Gastrocnemius medialis (tissue), 4 donors: ENCODE data around the gene L1CAM. TPM values are rescaled to one million over a fixed set of nuclear protein-coding genes. Genes with fewer than 3 reads are reported as not detected.

ENCODE experiments used
- ATAC-seq, 2 donors: fragments of 150-250 bp; one replicate each; pipeline ENCODE4 v1.9.1; 2016
- DNase-seq, 2 donors: peaks; one replicate each; pipeline ENCODE4 v3.0.0-alpha.2; 2019
- H3K27ac ChIP-seq, 4 donors: fragments of 200-600 bp; sonication (generic); 1 replicate in 1 of 4; 2 replicates in 3 of 4; pipeline ENCODE4 v1.5.1; 2016 to 2018; ENCODE audit warnings: mild to moderate bottlenecking in 2 of 4, moderate library complexity in 1 of 4
- H3K27me3 ChIP-seq, 3 donors: fragments of 200-600 bp; sonication (generic) in 2 of 3; 1 replicate in 1 of 3; 2 replicates in 2 of 3; pipeline versions ENCODE4 v1.5.1 to v1.6.0; 2016 to 2019; ENCODE audit warnings: mild to moderate bottlenecking in 1 of 3, moderate library complexity in 1 of 3
- H3K36me3 ChIP-seq, 2 donors: fragments of 200-600 bp; sonication (generic) in 1 of 2; one replicate each; pipeline ENCODE4 v1.5.1; 2017 to 2018
- H3K4me1 ChIP-seq, 2 donors: fragments of 200-600 bp; sonication (generic) in 1 of 2; one replicate each; pipeline ENCODE4 v1.5.1; 2016 to 2017; ENCODE audit warnings: mild to moderate bottlenecking in 2 of 2
- H3K4me3 ChIP-seq, 4 donors: fragments of 200-600 bp; sonication (generic) in 3 of 4; 1 replicate in 1 of 4; 2 replicates in 3 of 4; pipeline ENCODE4 v1.5.1; 2016 to 2019; ENCODE audit warnings: mild to moderate bottlenecking in 2 of 4
- H3K9me3 ChIP-seq, 3 donors: fragments of 200-600 bp; sonication (generic) in 2 of 3; 1 replicate in 1 of 3; 2 replicates in 2 of 3; pipeline ENCODE4 v1.5.1; 2016 to 2019
- CTCF ChIP-seq, 5 experiments: fragments of 450-650 bp in 3 of 5; fragments of 200-600 bp in 2 of 5; sonication (generic) in 2 of 5; IDR thresholded peaks in 4 of 5; conservative IDR thresholded peaks in 1 of 5; 1 replicate in 4 of 5; 2 replicates in 1 of 5; pipeline ENCODE4 v1.5.1; 2016 to 2019; ENCODE audit warnings: antibody characterized with exemption in 5 of 5, mild to moderate bottlenecking in 3 of 5, moderate library complexity in 3 of 5
- POLR2A ChIP-seq, 2 donors: fragments of 450-650 bp; IDR thresholded peaks; one replicate each; pipeline ENCODE4 v1.6.1; 2017; ENCODE audit warnings: antibody characterized with exemption in 2 of 2, mild to moderate bottlenecking in 2 of 2, moderate library complexity in 2 of 2
- in situ Hi-C, 4 donors: fragments of 200-750 bp; cut with MboI; loops; one replicate each; pipeline versions ENCODE4 v1.15.0 to v1.8.0; 2017; ENCODE audit warnings: low sequenced_read_pairs in 4 of 4
- intact Hi-C: fragments of 100-400 bp; cut with DNase I; formaldehyde crosslinking; loops from one replicate; pipeline ENCODE4 v1.15.1; 2023; ENCODE audit warnings: low total_unique reads
- total RNA-seq, 4 donors: library from RNA; depleted of rRNA; stranded (reverse); fragments of >200 nt; gene quantifications; one replicate each; pipeline versions ENCODE4 v1.1.0 to v1.2.3, GENCODE V29; 2016

The L1CAM gene
- total RNA-seq, 4 donors from 2014 or later: 0.05 to 0.62 (median 0.48) TPM

DNA sequence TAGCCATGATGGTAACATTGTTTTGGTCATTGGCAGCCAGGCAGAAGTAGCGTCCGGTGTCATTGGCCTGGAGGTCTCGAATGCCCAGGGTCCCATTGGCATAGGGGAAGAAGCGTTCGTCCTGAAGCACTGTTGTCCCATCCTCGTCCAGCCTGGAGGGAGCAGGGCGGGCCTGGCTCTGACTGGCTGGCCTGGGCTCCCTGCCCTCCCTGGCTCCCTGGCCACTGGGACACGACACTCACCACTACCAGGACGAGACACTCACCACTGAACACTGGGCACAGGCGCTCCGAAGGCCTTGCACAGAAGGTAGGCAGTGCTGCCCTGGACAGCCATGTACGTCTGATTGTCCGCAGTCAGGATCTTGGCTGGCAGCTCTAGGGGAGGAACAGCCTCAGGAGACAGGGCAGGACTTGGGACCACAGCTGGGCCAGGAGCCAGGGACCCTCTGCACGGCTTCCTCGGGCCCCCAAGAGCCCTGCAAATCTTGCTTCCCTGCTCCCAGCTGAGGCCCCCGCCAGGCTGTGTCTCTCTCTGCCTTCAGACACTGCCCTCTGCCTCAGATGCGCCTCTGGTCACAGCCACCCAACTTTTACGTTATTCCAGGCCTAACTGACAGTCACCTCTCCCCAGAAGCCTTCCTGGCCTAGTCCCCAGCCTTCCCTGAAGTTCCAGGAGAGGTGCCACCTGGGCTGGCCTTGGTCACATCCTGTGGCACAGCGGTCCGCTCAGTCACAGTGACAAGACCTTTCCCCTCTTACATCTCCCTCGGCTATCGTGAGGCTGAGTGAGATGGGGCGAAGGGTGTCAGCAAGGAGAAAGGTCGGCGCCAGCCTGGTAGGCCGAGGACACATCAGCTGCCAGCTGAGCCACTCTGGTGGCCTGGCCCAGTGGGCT lies 17.1 kb downstream of the L1CAM start:
- no peaks in the 10 kb centered on the region for H3K36me3 ChIP-seq
- in situ Hi-C loops: no loop called here
- H3K9me3 ChIP-seq: no peaks in the 10 kb centered on the region
- ATAC-seq: no peak
- H3K4me3 ChIP-seq: no peak overlapping the region
- intact Hi-C loops: no loop called here
- no peak for DNase-seq
- H3K27ac ChIP-seq: no peak overlapping the region
- no peaks in the 10 kb centered on the region for H3K4me1 ChIP-seq
- TF ChIP-seq CTCF (IDR thresholded peaks at IDR 0.05 in 4 of 5, conservative IDR thresholded peaks at IDR 0.05 in 1 of 5) (no peak), POLR2A (IDR thresholded peaks at IDR 0.05) (no peak)
- no peaks in the 10 kb centered on the region for H3K27me3 ChIP-seq

GRCh38 chrX:153867671-153868070 lies 18.3 kb downstream of the L1CAM start:
- no peaks in the 10 kb centered on the region for H3K36me3 ChIP-seq
- TF ChIP-seq CTCF (IDR thresholded peaks at IDR 0.05 in 4 of 5, conservative IDR thresholded peaks at IDR 0.05 in 1 of 5) (no peak), POLR2A (IDR thresholded peaks at IDR 0.05) (no peak)
- no peaks in the 10 kb centered on the region for H3K4me1 ChIP-seq
- DNase-seq (no peak), ATAC-seq (no peak)
- no peak overlapping the region for H3K4me3 ChIP-seq
- intact Hi-C loops (no loop called here), in situ Hi-C loops (no loop called here)
- H3K27me3 ChIP-seq: no peaks in the 10 kb centered on the region
- no peaks in the 10 kb centered on the region for H3K9me3 ChIP-seq
- H3K27ac ChIP-seq: no peak overlapping the region

DNA sequence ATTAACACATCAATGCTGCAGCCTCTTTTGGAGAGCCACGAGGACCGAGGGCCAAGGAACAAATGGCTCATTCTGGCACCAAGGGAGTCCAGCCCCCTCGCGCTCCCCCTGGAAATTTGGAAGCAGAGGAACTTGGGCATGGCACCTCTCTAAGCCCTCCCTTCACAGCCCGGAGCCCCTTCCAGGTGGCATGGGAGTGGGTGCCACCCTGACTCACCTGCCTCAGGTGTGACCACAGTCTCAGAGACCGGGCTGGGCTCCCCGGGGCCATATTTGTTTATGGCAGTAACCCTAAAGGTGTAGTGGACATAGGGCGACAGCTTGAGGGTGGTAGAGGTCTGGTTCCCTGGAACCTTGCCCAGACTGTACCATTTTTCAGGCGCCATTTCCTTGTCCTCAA lies 18.8 kb downstream of the L1CAM start:
- no peak for TF ChIP-seq CTCF (IDR thresholded peaks at IDR 0.05 in 4 of 5, conservative IDR thresholded peaks at IDR 0.05 in 1 of 5)
- no peak for TF ChIP-seq POLR2A (IDR thresholded peaks at IDR 0.05)
- no peaks in the 10 kb centered on the region for H3K4me1 ChIP-seq
- no peaks in the 10 kb centered on the region for H3K9me3 ChIP-seq
- in situ Hi-C loops: no loop called here
- no peak overlapping the region for H3K27ac ChIP-seq
- H3K27me3 ChIP-seq: no peaks in the 10 kb centered on the region
- no peak overlapping the region for H3K4me3 ChIP-seq
- DNase-seq (no peak), ATAC-seq (no peak)
- H3K36me3 ChIP-seq: no peaks in the 10 kb centered on the region
- intact Hi-C loops: no loop called here

DNA sequence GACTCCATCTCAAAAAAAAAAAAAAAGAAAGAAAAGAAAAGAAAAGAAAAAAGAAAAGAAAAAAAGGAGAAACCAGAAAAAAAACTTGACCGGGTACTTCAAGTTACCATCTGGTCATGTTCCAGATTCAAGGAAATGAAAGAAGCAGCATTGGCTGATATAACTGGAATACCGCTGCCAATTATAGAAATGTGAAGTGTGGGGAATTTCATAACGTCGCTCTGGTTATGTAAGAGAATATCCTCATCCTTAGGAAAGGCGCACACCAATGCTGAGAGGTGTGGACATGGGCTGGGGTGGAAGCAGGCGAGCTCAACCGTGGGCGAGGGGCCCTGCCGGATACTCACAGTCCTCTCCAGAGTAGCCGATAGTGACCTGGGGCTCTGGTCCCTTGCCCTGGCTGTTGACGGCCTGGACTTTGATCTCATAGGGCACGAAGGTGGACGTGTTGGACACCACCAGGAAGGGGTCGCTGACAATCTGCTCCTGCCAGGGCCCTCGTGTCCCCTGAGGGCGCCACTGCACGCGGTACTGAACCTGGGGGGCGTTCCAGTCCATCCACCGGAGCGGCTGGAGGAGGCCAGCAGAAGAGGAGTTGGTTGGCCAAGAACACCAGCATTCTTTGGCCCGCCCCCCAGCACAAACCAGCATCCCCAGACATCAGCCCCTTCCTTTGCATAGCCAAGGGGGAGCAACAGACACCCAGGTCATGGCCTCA lies 19.5 kb downstream of the L1CAM start:
- no peak overlapping the region for H3K4me3 ChIP-seq
- in situ Hi-C loops (no loop called here), intact Hi-C loops (no loop called here)
- no peaks in the 10 kb centered on the region for H3K27me3 ChIP-seq
- no peak for DNase-seq
- no peaks in the 10 kb centered on the region for H3K4me1 ChIP-seq
- TF ChIP-seq POLR2A (IDR thresholded peaks at IDR 0.05) (no peak), CTCF (IDR thresholded peaks at IDR 0.05 in 4 of 5, conservative IDR thresholded peaks at IDR 0.05 in 1 of 5) (no peak)
- H3K27ac ChIP-seq: no peak overlapping the region
- no peaks in the 10 kb centered on the region for H3K9me3 ChIP-seq
- ATAC-seq: no peak
- no peaks in the 10 kb centered on the region for H3K36me3 ChIP-seq
